IPS-NIHi11 (cell line): Measurements from ENCODE around the gene PSMG4.

Experiments used
- DNase-seq: peaks from one replicate; pipeline ENCODE4 v3.0.0; 2012; ENCODE audit warnings: mixed read lengths, low spot score

The PSMG4 gene

GRCh38 chr6:3309391-3310050, 50.8 kb downstream of the PSMG4 start:
- DNase-seq = no peak

GRCh38 chr6:3310051-3310448, 51.3 kb downstream of the PSMG4 start:
- no peak for DNase-seq

DNA sequence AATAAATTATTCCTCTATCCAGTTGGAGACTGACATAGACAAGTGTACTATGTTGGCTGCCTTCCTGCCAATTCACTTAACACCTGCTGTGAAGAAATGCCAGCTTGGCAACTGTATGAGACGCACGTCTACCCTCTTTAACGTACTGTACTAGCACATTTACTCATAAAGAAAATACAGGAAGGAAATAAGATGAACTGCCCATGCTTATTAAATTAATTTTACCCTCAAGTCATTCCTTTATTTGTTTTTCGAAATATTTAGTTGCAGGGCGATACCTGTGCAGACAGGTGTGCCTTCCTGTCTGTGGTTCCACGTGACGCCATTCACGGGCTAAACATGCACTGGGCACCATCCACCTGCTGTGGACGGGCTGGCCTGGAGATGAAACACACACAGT, 52.0 kb downstream of the PSMG4 start:
- no peak for DNase-seq

DNA sequence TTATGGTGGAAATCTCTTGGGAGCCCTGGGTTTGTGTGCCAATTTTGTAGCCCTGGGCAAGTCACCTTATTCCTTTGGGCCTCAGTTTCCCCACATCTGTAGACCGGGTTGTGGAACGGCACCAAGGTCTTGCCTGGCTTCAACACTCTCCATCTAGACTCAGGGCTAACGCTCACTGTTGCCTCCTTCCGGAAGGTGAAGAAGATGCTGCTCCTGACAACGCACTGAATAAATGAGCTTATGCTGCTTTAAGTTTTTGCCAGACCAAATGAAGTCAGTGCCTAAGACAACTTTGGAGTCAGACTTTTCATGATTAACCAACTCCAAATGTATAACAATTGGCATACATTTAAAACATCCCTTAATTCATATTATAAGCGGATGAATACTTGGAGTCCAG, 53.1 kb downstream of the PSMG4 start:
- no peak for DNase-seq

GRCh38 chr6:3312604-3313231, 54.0 kb downstream of the PSMG4 start:
- no peak for DNase-seq

- no peak for DNase-seq
Measured at GRCh38 chr6:3314176-3314575, 55.4 kb downstream of the PSMG4 start.

DNA sequence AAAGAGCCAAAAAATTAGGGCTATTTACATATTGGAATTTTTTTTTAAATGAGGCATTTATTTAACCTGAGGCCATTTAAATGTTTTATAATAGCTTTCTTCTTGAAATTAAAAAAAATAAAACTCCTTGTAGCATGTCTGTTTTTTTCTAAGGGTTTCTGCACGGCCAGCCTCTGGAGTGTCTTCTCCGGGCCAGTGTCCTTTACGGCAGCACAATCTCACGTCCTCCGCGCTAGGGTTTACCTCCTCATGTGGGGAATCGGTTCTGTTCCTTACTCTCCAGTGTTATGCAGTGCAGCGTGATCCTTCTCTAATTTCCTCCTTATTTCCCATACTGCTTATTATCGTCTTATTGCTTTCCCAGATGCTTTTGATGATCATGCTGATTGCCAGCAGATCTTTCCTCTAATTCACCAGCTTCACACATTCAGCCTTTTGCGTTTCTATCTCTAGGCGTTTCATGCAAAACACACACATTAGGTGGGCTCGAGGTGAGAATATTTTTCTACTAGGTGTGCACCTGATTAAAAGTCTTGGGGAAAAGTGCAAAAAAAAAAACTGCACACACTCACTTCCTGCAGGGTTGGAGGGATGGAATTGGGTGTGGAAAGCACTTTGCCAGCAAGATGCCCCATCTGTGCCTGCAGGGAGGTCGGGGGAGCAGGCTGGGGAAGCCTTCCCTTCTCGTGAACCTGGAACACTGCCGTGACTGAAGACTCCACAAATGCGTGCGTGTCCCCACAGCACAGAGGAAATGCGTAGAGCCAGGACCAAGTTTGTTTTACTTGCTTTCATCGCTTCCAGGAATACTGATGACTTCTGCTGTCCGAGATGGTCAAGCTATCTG, 56.1 kb downstream of the PSMG4 start:
- DNase-seq = no peak

GRCh38 chr6:3315841-3316240, 57.1 kb downstream of the PSMG4 start:
- DNase-seq = no peak

- no peak for DNase-seq
Measured at GRCh38 chr6:3316331-3316730, 57.6 kb downstream of the PSMG4 start.

DNA sequence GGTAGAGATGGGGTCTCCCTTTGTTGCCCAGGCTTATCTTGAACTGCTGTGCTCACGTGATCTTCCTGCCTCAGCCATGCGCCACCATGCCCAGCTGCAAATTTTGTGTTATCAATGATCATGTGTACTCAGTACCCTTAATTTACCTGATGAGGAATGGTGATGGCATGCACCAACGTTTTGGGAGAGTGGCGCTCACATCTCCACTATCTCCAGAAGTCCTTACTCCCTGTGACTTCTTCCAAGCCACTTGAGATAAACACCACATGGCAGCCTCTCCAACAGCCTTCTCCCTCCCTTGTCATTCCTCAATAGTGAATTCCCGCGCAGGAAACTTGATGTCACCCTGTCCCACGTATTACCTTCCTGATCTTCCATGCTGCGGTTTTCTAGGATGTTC, 58.1 kb downstream of the PSMG4 start:
- no peak for DNase-seq
